HS-5 (cell line): ENCODE data around the gene LMF1.

Experiments used
- DNase-seq: peaks from one replicate; pipeline ENCODE4 v3.0.0-alpha.2; 2012; ENCODE audit warnings: low read depth

LMF1 gene

DNA sequence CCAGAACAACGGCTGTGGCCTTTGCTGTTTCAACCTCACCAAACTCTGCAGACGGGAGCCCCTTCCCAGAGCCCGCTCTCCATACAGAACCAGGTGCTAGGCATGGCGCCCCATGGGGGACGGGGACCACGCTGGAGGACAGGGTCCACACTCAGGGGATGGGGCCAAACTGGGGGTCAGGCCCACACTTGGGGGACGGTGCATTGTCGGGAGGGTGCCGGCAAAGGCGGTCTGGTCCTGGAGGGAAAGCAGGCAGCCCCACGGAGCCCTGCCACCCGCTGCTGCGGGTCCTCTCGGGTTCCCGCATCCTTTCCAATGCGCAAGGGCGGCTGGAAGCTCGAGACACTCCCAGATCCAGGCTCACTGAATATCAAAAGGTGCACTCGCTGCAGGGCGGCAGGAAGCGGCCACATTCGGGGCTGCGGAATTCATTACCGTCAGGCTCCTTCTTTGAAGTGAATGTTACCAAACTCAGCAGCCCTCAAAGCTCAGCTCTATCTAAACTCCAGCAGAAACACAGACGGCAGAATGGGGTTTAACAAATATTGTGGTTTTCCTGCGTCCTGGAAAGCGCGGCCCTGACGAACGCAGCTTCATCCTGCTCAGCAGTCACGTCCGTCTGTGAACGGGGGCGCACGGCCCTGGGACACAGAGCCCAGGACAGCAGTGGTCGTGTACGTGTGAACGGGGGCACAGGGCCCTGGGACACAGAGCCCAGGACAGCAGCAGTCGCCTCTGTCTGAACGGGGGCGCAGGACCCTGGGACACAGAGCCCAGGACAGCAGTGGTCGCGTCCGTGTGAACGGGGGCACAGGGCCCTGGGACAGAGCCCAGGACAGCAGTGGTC, 41.3 kb downstream of the LMF1 start:
- DNase-seq = no peak

DNA sequence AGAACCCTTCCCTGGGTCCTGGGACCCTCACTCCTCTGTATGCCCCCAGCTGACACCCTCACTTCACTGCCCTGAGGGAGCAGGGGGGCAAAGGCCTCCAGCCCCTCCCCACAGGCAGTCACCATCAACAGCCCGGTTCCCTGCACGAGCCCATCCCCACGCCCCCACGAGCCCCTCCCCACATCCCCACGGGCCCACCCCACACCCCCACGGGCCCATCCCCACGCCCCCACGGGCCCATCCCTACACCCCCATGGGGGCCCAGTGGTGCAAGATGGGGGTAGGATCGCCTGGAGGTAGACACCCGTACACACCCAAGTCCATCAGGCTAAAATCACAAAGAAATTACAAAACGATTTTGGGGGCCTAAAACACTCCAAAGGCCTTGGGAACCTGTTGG, 42.3 kb downstream of the LMF1 start:
- DNase-seq = no peak

DNA sequence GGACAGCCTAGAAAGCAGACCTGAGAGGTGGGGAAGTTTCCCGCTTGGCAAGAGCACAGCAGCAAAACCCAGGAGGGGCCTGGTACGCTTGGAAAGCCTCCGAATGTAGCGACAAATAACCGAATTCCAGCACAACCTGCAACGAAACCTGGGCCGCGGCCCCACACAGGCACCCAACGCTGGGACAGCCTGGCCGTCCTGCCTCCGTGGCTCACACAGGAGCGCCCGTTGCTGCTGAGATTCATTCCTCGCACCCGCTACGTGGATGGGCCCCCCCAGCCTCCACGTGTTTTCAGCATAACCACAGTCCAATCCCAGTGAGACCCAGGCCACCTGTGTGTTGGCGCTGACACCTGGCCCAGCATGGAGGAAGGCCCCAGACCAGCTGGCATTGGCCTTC, 42.9 kb downstream of the LMF1 start:
- no peak for DNase-seq

DNA sequence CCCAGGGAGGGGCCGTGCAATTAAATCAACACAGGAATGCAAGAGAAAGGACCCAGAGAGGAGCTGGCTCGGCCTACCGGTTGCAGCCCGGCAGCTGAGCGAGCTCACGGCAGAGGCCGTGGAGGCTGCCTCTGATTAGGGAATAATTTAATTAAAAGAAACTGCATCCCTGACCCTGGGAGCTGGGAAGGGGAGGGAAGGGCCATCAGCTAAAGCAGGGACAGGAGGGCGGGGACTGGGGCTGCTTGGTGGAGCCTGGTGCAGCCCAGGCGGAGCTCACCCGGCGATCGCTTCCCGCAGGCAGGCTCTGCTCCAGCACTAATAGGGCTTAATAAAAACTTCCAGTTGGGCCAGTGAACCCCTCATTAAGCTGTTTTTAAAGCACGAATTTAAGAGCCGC, 43.4 kb downstream of the LMF1 start:
- no peak for DNase-seq

DNA sequence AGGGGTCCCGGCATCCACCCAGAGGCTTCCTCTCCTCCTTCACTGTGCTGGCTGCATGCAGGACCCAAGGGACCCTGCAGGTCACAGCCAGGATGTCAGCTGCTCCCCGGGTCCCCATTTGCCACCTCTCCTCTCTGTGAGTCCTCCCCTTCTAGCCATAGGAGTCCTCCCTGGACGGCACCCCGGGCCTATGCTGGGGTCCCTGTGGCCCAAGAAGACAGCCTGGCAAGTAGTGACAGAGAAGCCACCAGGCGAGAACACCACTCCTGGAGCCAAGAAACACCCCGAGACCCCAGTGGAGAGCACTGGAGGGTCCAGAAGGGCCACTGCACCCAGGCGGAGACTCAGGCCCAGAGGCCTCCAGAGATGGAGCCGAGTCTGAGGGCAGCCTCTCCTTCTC, 44.1 kb downstream of the LMF1 start:
- DNase-seq = no peak

DNA sequence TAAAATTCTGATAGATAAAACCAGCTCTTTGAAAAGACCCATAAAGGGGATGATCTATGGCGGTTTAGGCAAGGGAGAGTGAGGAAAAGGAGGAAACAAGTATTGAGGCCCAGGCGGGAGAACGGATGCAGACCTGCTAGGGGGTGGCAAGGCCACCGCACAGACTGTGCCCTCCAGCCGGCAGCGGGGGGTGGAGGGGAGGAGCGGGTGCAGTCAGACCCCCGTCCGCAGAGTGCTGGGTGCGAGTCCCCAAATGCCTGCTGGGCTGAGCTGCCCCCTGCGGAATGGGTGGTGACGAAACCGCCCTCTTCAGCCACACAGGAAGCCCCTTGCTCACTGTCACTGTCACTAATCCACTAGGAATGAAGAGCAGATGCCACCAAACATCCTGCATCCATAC, 46.0 kb downstream of the LMF1 start:
- no peak for DNase-seq

DNA sequence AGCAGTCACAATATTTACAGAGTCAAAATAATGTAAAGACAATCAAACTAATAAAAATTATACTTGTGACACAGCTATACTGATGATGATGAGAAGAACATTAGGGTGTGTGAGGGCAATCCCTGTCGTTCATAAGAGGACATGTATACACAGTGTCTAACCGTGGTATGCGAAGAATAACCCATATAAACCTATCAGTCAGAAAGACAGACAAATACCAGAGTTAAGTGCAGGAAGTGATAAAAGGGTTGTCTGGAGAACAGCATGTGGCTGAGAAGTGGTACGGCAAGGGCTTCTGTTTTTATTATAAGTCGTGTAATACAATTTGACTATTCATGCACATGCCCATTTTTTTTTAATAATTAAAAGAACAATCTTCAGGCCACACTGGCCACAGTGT, 46.7 kb downstream of the LMF1 start:
- DNase-seq = no peak

DNA sequence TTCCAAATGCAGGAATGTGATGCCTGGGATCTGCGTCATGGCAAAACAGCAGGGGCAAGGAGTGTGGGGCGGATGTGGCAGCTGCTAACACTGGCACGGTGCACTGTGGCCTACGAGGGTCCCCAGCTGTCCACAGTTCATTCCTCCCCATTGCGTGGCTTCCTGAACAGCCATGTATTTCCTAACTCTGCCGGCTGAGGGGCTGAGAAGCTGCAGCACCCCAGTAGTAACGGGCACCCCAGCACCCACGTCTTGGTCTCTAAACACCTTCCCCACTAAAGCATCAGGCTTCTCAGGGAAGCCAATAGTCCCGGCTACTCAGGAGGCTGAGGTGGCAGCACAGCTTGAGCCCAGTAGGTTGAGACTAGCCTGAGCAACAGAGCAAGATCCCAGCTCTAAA, 47.6 kb downstream of the LMF1 start:
- no peak for DNase-seq

DNA sequence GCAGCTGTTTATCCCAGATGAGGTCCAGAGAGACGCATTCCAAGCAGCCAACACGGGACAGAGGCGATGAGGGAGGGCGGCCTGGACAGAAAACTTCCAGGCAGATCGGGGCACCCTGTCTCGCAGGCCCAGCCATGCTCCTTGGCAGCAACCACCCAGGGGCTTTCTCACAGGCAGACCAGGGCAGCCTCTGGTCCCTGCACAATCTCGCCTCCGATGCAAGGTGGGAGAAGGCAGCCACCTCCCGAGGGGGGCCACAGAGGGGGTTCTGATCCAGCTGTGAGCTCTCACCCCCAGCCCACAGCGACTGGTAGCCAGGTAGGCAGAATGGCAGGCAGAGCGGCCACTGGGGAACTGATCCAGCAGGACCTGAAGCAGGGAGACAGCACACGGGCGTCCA, 48.7 kb downstream of the LMF1 start:
- no peak for DNase-seq

DNA sequence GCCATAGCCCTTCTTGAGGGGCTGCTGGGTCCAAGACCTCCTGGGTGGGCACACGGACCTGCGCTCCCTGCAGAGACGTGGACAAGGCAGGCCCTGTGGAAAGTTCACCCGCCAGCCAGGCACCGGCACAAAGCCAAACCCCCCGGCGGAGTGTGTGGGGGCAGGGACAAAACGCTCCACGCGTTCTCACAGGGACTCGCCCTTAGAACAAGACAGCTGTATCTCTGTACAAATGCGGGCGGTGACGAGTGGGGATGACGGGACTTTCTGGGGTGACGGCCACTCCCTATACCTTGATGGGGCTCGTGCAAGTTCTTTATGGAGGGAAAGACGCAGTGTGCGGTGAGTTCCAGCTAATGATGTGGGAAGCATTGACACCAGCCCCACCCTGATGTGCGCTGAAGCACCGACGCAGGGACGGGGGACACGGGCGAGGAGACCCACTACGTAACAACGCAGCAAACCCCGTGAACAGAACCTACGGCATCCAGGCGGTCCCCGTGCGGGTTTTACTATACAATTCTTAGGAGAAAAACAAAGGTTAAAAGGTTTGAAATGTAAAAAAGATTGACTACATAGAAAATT, 49.4 kb downstream of the LMF1 start:
- no peak for DNase-seq

DNA sequence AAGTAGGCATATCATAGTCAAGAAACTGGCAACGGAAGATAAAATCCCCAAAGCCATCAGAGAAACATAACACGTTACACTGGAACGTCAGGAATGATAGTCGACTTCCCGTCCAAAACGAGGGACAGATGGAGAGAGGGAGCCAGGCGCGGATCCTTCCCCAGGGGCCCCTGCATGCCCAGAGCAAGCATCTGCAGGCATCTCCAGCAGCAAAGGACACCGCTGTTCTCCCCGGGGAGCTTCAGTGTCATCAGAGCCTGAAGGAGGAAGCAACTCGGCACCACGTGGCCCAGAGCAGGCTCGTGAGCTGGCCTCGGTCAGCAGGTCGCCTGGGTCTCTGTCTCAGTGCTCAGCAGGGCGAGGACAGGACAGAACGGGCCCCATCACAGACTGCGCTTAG, 50.1 kb downstream of the LMF1 start:
- DNase-seq = no peak

DNA sequence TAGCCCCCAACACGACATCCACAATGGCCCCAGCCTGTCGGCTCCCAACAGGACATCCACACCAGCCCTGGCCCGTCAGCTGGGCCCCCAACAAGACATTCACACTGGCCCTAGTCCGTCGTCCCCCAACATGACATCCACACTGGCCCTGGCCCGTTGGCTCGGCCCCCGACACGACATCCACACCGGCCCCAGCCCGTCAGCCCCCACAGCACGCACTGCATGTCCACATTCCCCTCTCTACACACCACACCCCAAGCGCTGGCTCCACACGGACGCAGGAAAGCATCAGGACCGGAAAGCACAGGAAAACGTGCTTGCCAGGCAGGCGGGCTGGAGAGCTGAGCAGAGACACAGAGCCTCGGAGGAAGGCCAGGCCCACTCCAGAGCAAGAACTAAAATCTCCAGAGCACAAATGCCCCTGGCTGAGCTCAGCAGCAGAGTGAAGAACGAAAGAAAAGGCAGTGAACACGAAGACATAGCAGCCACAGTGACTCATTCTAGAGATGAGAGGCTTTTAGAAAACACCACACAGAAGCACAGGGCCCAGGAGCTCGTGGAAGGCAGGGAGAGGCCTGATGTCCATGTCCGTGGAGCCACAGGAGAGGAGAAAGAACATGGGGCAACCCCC, 50.6 kb downstream of the LMF1 start:
- DNase-seq = no peak

DNA sequence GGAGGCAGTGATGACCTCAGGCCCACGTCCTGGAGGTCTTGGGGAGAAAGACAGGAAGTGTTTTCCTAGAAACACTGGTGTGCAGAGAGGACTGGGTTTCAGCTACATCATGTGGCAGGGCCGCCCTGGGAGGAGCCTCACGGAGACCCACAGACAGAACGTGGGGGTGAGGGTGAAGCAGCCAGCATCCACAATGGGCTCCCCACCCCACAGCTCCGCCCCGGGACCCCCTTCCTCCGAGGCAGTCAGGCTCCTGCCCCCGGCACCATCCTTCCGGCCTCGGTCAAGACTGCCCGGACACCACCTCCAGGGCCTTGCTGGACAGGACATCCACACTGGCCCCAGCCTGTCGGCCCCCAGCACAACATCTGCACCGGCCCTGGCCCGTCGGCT, 51.1 kb downstream of the LMF1 start:
- DNase-seq = no peak

DNA sequence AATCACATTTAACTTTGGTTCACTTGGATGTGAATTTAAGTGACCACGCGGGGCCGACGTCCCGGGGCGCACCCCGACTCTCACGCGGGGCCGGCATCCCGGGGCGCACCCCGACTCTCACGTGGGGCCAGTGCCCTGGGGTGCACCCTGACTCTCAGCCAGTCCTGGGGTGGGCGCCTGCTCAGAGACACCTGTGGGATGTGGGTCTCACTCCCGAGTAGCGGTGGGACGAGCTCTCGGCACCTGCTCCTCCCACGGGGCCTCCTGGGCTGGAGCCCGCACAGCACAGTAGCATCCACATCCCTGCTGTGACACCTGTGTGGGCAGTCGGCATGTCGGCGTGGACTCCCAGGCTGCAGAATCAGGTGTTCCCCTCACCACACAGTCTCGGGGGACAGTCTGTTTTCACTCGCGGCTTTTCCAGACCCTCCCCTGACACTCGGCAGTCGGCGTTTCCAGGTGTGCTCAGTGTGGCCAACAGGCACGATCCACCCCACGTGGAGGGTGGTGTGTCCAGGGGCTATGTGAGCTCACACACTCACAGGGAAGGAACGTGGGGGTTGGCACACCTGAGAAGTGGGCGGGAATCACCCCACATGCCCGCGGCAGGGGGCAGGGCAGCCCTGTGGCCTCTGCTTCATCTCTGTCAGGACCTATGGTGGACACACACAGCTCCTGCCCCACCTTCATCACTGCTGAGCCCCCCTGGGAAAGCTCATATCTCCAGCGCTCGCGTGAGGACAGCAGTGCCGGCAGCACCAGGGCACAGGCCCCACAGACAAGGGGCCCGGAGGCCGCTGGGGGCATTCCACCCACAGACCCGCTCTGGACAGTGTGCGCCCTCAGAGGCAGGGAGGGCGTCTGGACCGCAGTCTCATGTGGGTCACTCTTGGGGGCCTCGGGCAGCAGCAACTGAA, 51.8 kb downstream of the LMF1 start:
- no peak for DNase-seq

DNA sequence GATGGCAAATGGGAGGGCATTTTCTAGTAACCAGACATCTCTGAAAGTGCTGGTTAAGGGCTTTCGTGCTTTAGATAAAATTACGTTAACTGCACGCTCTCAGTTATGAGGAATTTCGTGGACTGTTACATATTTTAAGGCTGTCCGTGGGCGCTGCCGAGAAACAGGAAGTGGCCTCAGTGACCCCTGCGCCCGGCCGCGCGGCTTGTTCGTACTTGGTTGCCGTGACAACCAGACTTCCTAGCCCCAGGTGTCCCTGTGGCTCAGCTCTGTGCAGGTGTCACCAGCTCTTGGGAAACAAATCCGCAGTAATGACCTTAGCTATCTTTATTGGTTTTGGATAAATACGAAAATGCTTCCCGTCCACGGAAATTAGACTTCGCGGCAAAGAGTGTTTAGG, 52.7 kb downstream of the LMF1 start:
- DNase-seq = no peak

DNA sequence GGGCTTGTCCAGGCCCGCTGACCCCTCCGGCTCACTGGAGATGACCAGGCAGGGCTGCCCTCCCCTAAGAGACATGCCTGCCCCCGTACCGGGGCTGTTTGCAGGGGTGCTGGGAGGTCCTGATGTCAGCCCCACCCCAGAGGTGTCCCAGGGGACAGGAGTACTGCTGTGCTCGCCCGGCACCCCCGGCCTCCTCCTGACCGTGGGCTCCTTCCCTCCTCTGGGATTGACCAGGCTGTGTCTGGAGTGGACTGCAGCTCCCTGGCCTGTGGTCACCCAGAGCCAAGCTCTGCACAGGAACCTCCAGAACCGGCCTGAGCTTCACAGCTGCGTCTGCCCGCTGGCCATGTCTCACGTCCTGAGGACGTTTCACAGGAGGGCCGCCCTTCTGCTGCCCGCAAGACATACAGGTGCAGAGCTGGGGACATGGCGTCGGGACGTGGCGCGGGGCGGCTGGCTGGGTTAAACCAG, 53.2 kb downstream of the LMF1 start:
- no peak for DNase-seq

DNA sequence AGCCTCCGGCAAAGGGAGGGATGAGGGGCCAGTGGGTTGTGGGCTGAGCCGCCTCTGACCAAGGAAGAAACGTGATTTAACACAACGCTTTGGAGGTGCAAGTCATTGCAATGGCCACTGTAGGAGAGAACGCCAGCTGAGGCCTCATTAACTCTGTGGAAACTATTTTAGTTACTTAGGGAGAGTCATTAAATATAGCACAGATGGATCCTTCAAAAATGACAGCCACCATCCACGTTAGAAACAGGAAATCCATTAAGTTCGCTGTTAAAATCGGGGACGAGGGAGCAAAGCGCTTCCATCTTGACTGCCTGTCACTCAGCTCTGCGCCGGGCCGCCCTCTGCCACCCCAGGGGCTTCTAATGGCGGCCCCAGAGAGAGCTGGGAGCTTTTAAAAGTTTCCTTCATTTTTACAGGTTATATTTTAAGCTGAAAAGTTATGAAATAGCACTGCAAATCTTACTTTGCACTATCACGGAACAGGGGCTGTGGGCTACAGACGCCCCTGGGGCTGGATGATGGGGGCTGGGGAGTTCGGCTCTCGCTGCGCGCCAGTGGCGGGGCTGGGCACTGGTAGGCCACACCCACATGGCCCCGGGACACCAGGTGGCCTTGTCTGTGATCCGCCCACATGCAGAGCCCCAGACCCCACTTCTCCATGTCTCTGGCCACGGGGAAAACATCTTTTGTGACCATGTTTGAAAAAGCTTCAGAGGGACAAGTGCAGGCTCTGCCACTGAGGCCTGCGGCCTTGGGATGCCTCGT, 54.6 kb downstream of the LMF1 start:
- DNase-seq = no peak

DNA sequence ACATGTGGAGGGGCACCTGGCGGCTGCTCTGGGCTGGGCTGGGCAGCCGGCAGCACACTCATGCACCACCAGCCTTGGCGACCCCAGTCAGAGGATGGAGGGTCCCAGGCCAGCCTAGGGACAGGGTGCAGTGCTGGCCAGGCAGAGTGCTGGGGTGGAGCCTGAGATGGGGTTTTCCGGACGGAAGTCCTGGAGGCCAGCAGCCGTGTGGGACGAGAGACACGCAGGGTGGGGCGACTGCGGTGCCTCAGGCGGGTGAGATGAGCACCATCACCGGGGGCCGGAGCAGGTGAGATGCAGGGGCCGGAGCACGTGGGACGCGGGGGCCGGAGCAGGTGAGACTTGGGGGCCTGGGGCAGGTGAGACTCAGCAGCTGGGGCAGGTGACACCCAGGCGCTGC, 55.2 kb downstream of the LMF1 start:
- no peak for DNase-seq

DNA sequence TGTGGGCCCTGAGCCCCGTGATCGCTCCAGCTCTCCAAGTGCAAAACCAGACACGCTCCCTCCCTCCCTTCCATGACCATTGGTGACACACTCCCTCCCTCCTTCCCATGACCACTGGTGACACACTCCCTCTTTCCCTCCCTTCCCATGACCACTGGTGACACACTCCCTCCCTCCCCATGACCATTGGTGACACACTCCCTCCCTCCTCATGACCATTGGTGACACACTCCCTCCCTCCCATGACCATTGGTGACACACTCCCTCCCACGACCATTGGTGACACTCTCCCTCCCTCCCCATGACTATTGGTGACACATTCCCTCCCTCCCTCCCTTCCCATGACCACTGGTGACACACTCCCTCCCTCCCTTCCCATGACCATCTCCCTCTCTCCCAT, 56.3 kb downstream of the LMF1 start:
- no peak for DNase-seq

DNA sequence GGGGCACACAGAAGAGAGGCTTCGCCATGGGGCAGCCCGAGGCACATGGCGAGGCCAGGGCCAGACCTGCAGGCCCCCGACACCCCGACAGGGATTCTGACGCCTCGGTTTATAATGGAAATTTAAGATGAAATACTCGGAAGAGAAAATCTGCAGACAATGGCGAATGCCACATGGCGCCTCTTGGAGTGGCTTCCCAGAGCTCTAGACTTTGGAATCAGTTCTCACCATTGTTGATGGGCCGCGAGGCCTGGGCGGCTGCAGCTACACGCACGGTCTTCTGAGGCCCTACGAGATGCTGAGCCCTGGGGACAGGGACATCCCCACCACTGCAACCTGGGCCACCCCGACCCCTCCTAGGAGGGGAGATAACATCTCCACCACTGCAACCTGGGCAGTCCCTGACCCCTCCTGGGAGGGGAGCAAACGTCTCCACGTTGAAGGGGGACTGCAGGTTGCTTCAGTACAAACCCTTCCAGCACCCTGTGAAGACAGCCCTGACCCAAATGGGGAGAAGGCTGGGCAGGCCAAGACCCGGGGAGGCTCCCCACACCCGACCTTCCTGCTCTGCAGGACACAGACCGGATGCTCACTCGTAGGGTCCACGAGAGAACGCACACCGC, 56.9 kb downstream of the LMF1 start:
- no peak for DNase-seq
